Esophagus muscularis mucosa (tissue), 2 donors: ENCODE data around the gene SLC16A3.

Experiments
- EP300 ChIP-seq: sonication (generic); formaldehyde crosslinking; IDR thresholded peaks from one replicate; pipeline ENCODE4 v1.6.1; 2017; ENCODE audit warnings: antibody characterized with exemption
- POLR2A ChIP-seq: fragments of 450-650 bp; IDR thresholded peaks from one replicate; pipeline ENCODE4 v1.6.1; 2017; ENCODE audit warnings: antibody characterized with exemption, moderate library complexity, mild to moderate bottlenecking, low read depth

GRCh38 chr17:82276938-82277337 is 48.1 kb downstream of the SLC16A3 start:
- TF ChIP-seq EP300 (no peak), POLR2A (no peak)
